NCI-H446 treated with DMSO at 0.1 percent for 48 hours (cell line): ENCODE measurements around the gene PITPNC1.
"Not testable (repeated sequence)": the region's sequence is repeated elsewhere in the genome, so short reads cannot be mapped to it uniquely, and the experiment has no call there.

Source experiments
- DNase-seq: peaks from one replicate; lab custom pipeline; 2025; lab: John Stamatoyannopoulos, UW

PITPNC1 gene

GRCh38 chr17:67624886-67625656, 248.0 kb downstream of the PITPNC1 start:
- no peak for DNase-seq

DNA sequence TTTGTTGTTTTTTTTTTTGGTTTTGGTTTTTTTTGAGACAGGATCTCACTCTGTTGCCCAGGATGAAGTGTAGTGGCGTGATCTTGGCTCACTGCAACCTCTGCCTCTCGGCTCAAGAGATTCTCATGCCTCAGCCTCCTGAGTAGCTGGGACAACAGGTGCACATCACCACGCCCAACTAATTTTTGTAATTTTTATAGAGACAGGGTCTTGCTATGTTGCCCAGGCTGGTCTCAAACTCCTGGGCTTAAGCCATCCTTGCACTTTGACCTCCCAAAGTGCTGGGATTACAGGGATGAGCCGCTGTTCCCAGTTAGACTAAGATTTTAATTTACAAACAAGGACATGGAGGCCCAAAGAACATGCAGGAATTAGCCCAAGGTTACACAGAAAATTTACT, 248.9 kb downstream of the PITPNC1 start:
- no peak for DNase-seq

GRCh38 chr17:67628580-67629013, 251.5 kb downstream of the PITPNC1 start:
- DNase-seq = no peak

GRCh38 chr17:67629971-67630320, 252.9 kb downstream of the PITPNC1 start:
- peak; percentile 33 for DNase-seq

DNA sequence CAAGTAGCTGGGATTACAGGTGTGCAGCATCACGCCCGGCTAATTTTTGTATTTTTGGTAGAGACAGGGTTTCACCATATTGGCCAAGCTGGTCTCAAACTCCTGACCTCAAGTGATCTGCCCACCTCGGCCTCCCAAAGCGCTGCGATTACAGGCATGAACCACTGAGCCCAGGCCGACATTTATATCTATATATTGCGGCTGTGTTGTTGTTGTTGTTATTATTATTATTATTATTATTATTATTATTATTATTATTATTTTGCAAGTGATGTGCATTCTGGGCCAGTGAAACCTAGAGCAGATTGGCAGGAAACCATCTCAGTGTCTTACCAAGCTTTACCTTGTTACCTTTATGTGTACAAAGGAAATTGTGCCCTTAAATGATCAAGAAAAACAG, 253.8 kb downstream of the PITPNC1 start:
- not testable (repeated sequence) for DNase-seq

- no peak for DNase-seq
These were observed 255.1 kb downstream of the PITPNC1 start for GRCh38 chr17:67632141-67632540.

GRCh38 chr17:67633751-67634211, 256.7 kb downstream of the PITPNC1 start:
- no peak for DNase-seq

- DNase-seq = no peak
These were observed 258.6 kb downstream of the PITPNC1 start for GRCh38 chr17:67635681-67636080.

DNA sequence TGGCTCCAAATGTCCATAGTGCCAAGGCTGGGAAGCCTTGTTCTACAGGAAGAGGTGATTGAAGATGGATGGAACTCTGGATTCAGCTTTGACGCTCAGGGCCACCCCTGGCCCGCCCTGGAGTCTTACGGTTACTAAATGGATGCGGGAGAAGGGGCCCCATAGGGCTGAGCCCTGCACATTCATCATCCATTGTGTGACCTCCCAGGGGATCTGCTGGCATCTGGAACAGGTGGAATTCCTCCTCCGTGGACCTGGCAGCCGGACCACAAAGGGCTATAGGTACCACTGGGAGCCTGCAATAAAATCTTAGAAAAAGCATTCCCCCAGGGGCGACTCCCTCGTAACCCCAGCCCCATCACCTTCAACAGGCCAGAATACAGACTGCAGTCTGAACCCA, 259.2 kb downstream of the PITPNC1 start:
- DNase-seq = no peak

GRCh38 chr17:67636834-67637520, 259.9 kb downstream of the PITPNC1 start:
- DNase-seq = no peak

DNA sequence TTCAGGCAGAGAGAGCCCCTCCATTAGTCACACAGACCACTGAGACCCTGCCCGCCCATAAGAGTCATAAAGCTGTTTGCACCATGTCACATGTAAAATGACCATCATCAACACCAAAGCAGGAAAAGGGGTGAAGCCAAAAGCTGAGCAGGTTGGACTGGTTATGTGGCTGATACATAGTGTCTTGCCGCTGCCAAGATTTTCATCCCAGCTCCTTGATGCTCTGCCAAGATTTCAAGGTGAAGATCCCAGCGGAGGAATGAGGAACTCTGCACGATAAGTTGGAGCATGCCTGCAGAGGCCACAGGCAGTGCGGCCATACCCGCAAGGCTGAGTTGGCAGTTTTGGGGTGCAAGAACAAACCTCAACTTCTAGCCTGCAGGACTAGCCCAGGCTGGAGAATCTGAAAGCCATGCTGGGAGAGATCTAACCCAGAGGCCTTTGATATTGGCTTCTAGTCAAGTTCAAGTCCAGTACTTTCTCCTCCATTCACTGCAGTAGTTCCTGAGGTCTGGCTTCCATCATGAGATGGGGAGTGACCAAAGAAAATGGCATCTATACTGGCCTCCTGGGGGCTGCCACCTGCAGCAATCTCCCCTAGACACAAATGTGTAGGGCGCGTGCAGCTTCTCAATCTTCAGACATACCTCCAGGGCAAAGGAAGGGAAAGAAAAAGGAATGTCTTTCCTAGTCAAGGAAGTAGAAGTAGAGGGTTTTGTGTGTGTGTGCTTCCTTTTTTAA, 261.0 kb downstream of the PITPNC1 start:
- DNase-seq = no peak

- no peak for DNase-seq
These were observed 261.8 kb downstream of the PITPNC1 start for GRCh38 chr17:67638871-67639270.

DNA sequence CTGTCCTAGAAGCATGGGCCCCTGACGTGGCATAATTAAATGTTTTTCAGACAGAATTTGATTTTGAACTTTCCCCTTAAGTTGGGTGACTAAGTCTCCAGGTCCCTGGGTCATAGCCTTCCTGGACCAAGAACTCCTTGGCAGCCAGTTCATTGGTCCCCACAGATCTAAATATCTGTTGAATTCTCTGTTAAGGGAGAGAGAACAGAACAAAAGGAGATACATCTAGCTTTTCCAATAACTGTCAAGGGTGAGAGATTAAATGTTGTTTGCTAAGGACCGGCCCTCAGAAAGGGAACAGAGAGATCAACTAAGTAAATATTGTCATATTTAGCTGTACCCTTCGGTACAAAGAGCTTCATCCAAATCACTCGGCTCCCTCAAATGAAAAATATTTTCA, 262.5 kb downstream of the PITPNC1 start:
- no peak for DNase-seq

DNA sequence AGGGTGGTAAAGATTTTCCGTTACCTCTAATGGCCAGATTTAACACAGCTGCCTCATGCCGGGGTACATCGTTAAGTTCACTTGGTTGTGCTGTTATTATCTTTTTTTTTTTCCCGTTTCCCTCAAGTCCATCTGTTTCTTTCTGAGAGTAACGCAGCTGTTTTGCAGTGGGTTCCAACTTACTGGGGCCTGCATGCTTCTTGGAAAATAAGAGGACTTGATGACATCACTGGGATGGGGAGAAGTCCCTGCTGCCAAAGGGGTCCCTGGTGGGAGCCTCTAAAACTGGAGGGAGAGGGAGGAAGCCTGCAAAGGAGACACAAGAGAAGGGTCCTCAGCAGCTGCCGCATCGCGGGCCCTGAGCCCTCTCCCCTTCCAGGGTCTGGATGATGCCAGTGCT, 262.9 kb downstream of the PITPNC1 start:
- peak; percentile 55 for DNase-seq

- no peak for DNase-seq
These were observed 265.4 kb downstream of the PITPNC1 start for GRCh38 chr17:67642488-67642887.

GRCh38 chr17:67644061-67644460, 267.0 kb downstream of the PITPNC1 start:
- no peak for DNase-seq

DNA sequence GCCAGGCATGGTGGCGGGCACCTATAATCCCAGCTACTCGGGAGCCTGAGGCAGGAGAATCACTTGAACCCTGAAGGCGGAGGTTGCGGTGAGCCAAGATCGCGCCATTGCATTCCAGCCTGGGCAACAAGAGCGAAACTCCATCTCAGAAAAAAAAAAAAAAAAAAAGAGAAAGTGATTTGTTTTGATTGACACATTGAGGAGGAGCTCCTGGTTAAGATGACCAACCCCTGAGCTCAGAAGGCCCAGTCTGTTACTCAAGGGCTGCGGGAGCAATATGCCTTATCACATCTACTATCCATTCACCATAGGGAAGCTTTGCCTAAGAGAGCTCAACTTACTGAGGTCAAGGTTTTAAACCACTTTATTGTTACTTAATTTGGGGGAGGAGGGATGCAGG, 268.1 kb downstream of the PITPNC1 start:
- not testable (repeated sequence) for DNase-seq

DNA sequence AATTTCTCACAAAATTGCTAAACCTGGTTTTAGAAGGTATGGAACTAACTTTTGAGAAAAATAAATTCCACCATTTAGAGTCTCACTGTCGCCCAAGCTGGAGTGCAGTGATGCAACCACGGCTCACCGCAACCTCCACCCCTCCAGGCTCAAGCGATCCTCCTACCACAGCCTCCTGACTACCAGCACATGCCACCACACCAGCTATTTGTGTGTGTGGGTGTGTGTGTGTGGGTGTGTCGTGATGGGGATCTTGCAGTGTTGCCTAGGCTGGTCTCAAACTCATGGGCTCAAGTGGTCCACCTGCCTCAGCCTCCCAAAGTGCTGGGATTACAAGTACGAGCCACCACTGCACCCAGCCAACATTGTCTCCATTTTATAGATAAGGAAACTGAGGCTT, 269.4 kb downstream of the PITPNC1 start:
- no peak for DNase-seq

DNA sequence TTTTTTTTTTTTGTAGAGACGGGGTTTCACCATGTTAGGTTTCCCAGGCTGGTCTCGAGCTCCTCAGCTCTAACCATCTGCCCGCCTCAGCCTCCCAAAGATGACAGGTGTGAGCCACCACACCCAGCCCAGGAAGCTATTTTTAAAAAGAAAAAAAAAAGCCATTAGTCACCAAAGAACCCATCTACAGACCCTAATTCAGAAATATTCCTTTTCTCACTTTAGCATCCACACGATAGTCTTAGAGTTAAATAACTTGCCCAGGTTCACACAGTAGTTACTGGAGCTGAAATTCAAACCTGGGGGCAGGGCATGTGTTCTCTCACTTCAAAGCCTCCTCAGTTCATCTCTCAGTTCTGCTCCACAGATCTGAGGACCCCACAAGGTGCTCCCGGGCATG, 270.4 kb downstream of the PITPNC1 start:
- no peak for DNase-seq

DNA sequence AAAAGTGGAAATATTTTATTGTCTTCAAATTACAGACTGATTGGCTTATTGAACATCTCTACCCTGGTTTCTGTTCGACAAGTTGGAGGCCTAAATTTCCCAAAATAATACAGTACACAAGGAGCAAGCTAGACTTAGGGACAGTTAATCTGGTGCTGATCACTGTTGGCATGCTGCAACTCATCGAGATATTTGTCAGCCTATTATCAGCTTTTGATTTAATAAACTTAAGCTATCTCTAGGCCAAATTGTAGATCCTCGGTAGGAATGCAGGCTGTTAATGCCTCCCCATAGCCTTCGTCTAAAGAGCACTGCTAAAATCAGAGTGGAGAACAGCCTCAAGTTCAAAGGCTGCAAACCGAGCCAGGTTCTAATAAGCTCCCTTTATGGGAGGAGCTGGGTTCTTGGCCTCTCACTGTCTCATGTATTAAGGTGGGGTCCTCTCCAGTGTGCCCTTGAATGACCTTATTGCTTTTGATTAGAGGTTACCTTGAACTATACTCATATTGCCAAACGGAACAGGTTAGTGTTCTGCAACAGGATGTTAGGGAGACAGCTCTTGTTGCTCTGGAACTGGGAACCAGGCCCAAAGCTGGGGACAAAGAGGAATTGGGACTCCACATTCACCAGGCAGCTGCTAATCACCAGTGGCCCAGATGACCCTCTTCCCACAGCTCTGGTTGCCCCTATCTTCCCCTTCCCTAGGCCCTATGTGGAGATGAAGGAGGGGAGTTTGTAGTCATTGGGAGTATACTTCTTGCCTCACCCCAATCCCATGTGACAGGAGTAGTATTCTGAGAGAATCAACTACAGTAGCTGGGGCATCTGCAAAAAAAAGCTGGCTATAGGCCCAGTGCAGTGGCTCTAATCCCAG, 271.2 kb downstream of the PITPNC1 start:
- no peak for DNase-seq

- DNase-seq = not testable (repeated sequence)
These were observed 271.8 kb downstream of the PITPNC1 start for GRCh38 chr17:67648906-67649295.

DNA sequence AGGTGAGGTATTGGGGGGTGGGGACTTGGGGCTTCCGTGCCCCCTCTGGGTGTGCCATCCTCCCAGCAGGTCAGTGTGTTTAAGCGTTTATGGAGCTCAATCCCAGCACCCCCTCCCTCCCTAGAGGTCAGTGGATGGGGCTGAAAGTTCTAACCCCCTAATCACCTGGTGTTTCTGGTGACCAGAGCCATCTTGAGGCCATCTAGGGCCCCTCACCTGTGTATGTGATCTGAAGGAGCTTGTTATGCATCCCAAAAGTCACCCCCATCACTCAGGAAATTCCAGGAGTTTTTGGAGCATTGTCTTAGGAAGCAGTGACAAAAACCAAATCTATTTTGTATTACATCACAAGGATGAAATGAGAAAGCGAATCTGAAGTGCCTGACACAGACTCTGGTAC, 272.8 kb downstream of the PITPNC1 start:
- no peak for DNase-seq
